ENCODE data around the gene SLBP.

SLBP gene

GRCh38 chr4:1711571-1712215, 426 bp downstream of the SLBP start:
- H3K36me3 ChIP-seq (ENCODE audit: control insufficient read depth in 4 of 4, insufficient read depth in 4 of 4, low read length in 3 of 4) = peaks cover 0 to 34% (median 8%) of the 10 kb centered on the region in 4 experiments
- H3K4me3 ChIP-seq (ENCODE audit: control insufficient read depth in 1 of 7, extremely low read depth in 1 of 7, insufficient read depth in 4 of 7, low read depth in 2 of 7, low read length in 6 of 7) = peak overlapping the region; percentile 79 to 98 (median 91)
- no peaks in the 10 kb centered on the region for H3K27me3 ChIP-seq (replicated peaks in 2 of 5; ENCODE audit: control insufficient read depth in 4 of 5, insufficient read depth in 5 of 5, low read length in 4 of 5)
- peak in 2 of 3 donors; percentile 29 to 47 for DNase-seq
- CTCF ChIA-PET = interaction anchor here (7.1 to 29.6 kb wide), 2 partner anchors 14 to 19 kb away, joined by 88 to 705 read pairs; partner anchors contain the start of genes TACC3 and TMEM129
- WGBS (ENCODE audit: insufficient coverage) = 0% methylated on average over 42 of the region's 85 CpGs
- H3K9me3 ChIP-seq (ENCODE audit: control extremely low read depth in 1 of 5, control insufficient read depth in 4 of 5, insufficient read depth in 2 of 5, low read depth in 1 of 5, low read length in 4 of 5) = no peaks in the 10 kb centered on the region
- POLR2A ChIA-PET = interaction anchor here (0.8 to 2.1 kb wide), 6 partner anchors 8 to 21 kb away, joined by 3 to 22 read pairs (median 8); partner anchors contain the start of genes TACC3 and TMEM129
- H3K4me1 ChIP-seq (ENCODE audit: control extremely low read depth in 1 of 4, control insufficient read depth in 4 of 4, insufficient read depth in 4 of 4, low read length in 3 of 4) = peaks cover 10 to 57% (median 52%) of the 10 kb centered on the region in 4 experiments
- H3K27ac ChIP-seq (ENCODE audit: insufficient read depth in 1 of 2, low read depth in 1 of 2, low read length in 2 of 2, poor library complexity in 1 of 2, severe bottlenecking in 2 of 2) = peak overlapping the region; percentile 94 to 97

- CTCF ChIA-PET = interaction anchor here (7.1 to 29.6 kb wide), 2 partner anchors 15 to 19 kb away, joined by 88 to 705 read pairs; partner anchors contain the start of genes TACC3 and TMEM129
Measured at GRCh38 chr4:1711055-1711570, 1.0 kb downstream of the SLBP start.

GRCh38 chr4:1708581-1708980, 3.5 kb downstream of the SLBP start:
- DNase-seq = no peak

More at GRCh38 chr4:1711055-1711570, 1.0 kb downstream of the SLBP start:
- Histone ChIP-seq H3K36me3 (ENCODE audit: control insufficient read depth in 4 of 4, insufficient read depth in 4 of 4, low read length in 3 of 4) (peaks cover 0 to 34% (median 9%) of the 10 kb centered on the region in 4 experiments), H3K27ac (ENCODE audit: insufficient read depth in 1 of 2, low read depth in 1 of 2, low read length in 2 of 2, poor library complexity in 1 of 2, severe bottlenecking in 2 of 2) (peak overlapping the region; percentile 94 to 97), H3K4me3 (ENCODE audit: control insufficient read depth in 1 of 7, extremely low read depth in 1 of 7, insufficient read depth in 4 of 7, low read depth in 2 of 7, low read length in 6 of 7) (peak overlapping the region; percentile 79 to 98 (median 91)), H3K9me3 (ENCODE audit: control extremely low read depth in 1 of 5, control insufficient read depth in 4 of 5, insufficient read depth in 2 of 5, low read depth in 1 of 5, low read length in 4 of 5) (no peaks in the 10 kb centered on the region), H3K27me3 (replicated peaks in 2 of 5; ENCODE audit: control insufficient read depth in 4 of 5, insufficient read depth in 5 of 5, low read length in 4 of 5) (no peaks in the 10 kb centered on the region), H3K4me1 (ENCODE audit: control extremely low read depth in 1 of 4, control insufficient read depth in 4 of 4, insufficient read depth in 4 of 4, low read length in 3 of 4) (peaks cover 10 to 51% (median 47%) of the 10 kb centered on the region in 4 experiments)
- POLR2A ChIA-PET = interaction anchor here (1.4 to 2.1 kb wide), 4 partner anchors 10 to 18 kb away, joined by 7 to 22 read pairs (median 13); partner anchors contain the start of genes TACC3 and TMEM129
- DNase-seq = peak in 1 of 3 donors; percentile 43
- WGBS (ENCODE audit: insufficient coverage) = 9% methylated on average over 18 of the region's 22 CpGs

GRCh38 chr4:1706358-1706757, 5.8 kb downstream of the SLBP start:
- 97% methylated on average over 6 of the region's 6 CpGs for WGBS (ENCODE audit: insufficient coverage)
- Histone ChIP-seq H3K4me1 (ENCODE audit: control extremely low read depth in 1 of 4, control insufficient read depth in 4 of 4, insufficient read depth in 4 of 4, low read length in 3 of 4) (peaks cover 0 to 17% (median 11%) of the 10 kb centered on the region in 4 experiments), H3K27ac (ENCODE audit: insufficient read depth in 1 of 2, low read depth in 1 of 2, low read length in 2 of 2, poor library complexity in 1 of 2, severe bottlenecking in 2 of 2) (no peak overlapping the region), H3K9me3 (ENCODE audit: control extremely low read depth in 1 of 5, control insufficient read depth in 4 of 5, insufficient read depth in 2 of 5, low read depth in 1 of 5, low read length in 4 of 5) (no peaks in the 10 kb centered on the region), H3K27me3 (replicated peaks in 2 of 5; ENCODE audit: control insufficient read depth in 4 of 5, insufficient read depth in 5 of 5, low read length in 4 of 5) (no peaks in the 10 kb centered on the region), H3K36me3 (ENCODE audit: control insufficient read depth in 4 of 4, insufficient read depth in 4 of 4, low read length in 3 of 4) (peaks cover 11 to 66% (median 41%) of the 10 kb centered on the region in 4 experiments), H3K4me3 (ENCODE audit: control insufficient read depth in 1 of 7, extremely low read depth in 1 of 7, insufficient read depth in 4 of 7, low read depth in 2 of 7, low read length in 6 of 7) (no peak overlapping the region)
- ChIA-PET CTCF (interaction anchor here (1.3 to 29.6 kb wide), 3 partner anchors 11 to 20 kb away, joined by 3 to 705 read pairs (median 67); partner anchors contain the start of genes TACC3 and TMEM129), POLR2A (no interaction called here)
- no peak for DNase-seq

More at GRCh38 chr4:1708581-1708980, 3.5 kb downstream of the SLBP start:
- Histone ChIP-seq H3K36me3 (ENCODE audit: control insufficient read depth in 4 of 4, insufficient read depth in 4 of 4, low read length in 3 of 4) (peaks cover 2 to 46% (median 22%) of the 10 kb centered on the region in 4 experiments), H3K27me3 (replicated peaks in 2 of 5; ENCODE audit: control insufficient read depth in 4 of 5, insufficient read depth in 5 of 5, low read length in 4 of 5) (no peaks in the 10 kb centered on the region), H3K4me3 (ENCODE audit: control insufficient read depth in 1 of 7, extremely low read depth in 1 of 7, insufficient read depth in 4 of 7, low read depth in 2 of 7, low read length in 6 of 7) (no peak overlapping the region), H3K27ac (ENCODE audit: insufficient read depth in 1 of 2, low read depth in 1 of 2, low read length in 2 of 2, poor library complexity in 1 of 2, severe bottlenecking in 2 of 2) (peak overlapping the region in 1 of 2 experiments; percentile 43), H3K4me1 (ENCODE audit: control extremely low read depth in 1 of 4, control insufficient read depth in 4 of 4, insufficient read depth in 4 of 4, low read length in 3 of 4) (peaks cover 0 to 26% (median 21%) of the 10 kb centered on the region in 4 experiments), H3K9me3 (ENCODE audit: control extremely low read depth in 1 of 5, control insufficient read depth in 4 of 5, insufficient read depth in 2 of 5, low read depth in 1 of 5, low read length in 4 of 5) (no peaks in the 10 kb centered on the region)
- 100% methylated on average over 1 of the region's 1 CpG for WGBS (ENCODE audit: insufficient coverage)
- CTCF ChIA-PET = interaction anchor here (0.9 to 29.6 kb wide), 5 partner anchors 9 to 29 kb away, joined by 3 to 705 read pairs (median 24); partner anchors contain the start of genes TACC3 and TMEM129
- POLR2A ChIA-PET = interaction anchor here (0.6 to 2.6 kb wide), 3 partner anchors 11 to 23 kb away, joined by 3 to 7 read pairs (median 4); no protein-coding TSS in a partner anchor

- H3K27ac ChIP-seq (ENCODE audit: insufficient read depth in 1 of 2, low read depth in 1 of 2, low read length in 2 of 2, poor library complexity in 1 of 2, severe bottlenecking in 2 of 2) = no peak overlapping the region
- 100% methylated on average over 4 of the region's 6 CpGs for WGBS (ENCODE audit: insufficient coverage)
- CTCF ChIA-PET = interaction anchor here (1.3 to 29.6 kb wide), 3 partner anchors 10 to 20 kb away, joined by 3 to 705 read pairs (median 67); partner anchors contain the start of genes TACC3 and TMEM129
- no peak for DNase-seq
- no peaks in the 10 kb centered on the region for H3K27me3 ChIP-seq (replicated peaks in 2 of 5; ENCODE audit: control insufficient read depth in 4 of 5, insufficient read depth in 5 of 5, low read length in 4 of 5)
- H3K4me3 ChIP-seq (ENCODE audit: control insufficient read depth in 1 of 7, extremely low read depth in 1 of 7, insufficient read depth in 4 of 7, low read depth in 2 of 7, low read length in 6 of 7) = no peak overlapping the region
- H3K36me3 ChIP-seq (ENCODE audit: control insufficient read depth in 4 of 4, insufficient read depth in 4 of 4, low read length in 3 of 4) = peaks cover 11 to 69% (median 44%) of the 10 kb centered on the region in 4 experiments
- H3K9me3 ChIP-seq (ENCODE audit: control extremely low read depth in 1 of 5, control insufficient read depth in 4 of 5, insufficient read depth in 2 of 5, low read depth in 1 of 5, low read length in 4 of 5) = no peaks in the 10 kb centered on the region
- POLR2A ChIA-PET = no interaction called here
- H3K4me1 ChIP-seq (ENCODE audit: control extremely low read depth in 1 of 4, control insufficient read depth in 4 of 4, insufficient read depth in 4 of 4, low read length in 3 of 4) = peaks cover 0 to 10% (median 5%) of the 10 kb centered on the region in 4 experiments
Measured at GRCh38 chr4:1705732-1706131, 6.4 kb downstream of the SLBP start.

GRCh38 chr4:1703867-1704266, 8.3 kb downstream of the SLBP start:
- H3K36me3 ChIP-seq (ENCODE audit: control insufficient read depth in 4 of 4, insufficient read depth in 4 of 4, low read length in 3 of 4) = peaks cover 13 to 77% (median 52%) of the 10 kb centered on the region in 4 experiments
- CTCF ChIA-PET = interaction anchor here (6.4 to 29.6 kb wide), 2 partner anchors 11 to 22 kb away, joined by 67 to 705 read pairs; partner anchors contain the start of genes TACC3 and TMEM129
- no peaks in the 10 kb centered on the region for H3K9me3 ChIP-seq (ENCODE audit: control extremely low read depth in 1 of 5, control insufficient read depth in 4 of 5, insufficient read depth in 2 of 5, low read depth in 1 of 5, low read length in 4 of 5)
- whole genome bisulfite sequencing (ENCODE audit: insufficient coverage) = 100% methylated on average over 1 of the region's 1 CpG
- H3K27me3 ChIP-seq (replicated peaks in 2 of 5; ENCODE audit: control insufficient read depth in 4 of 5, insufficient read depth in 5 of 5, low read length in 4 of 5) = no peaks in the 10 kb centered on the region
- no peaks in the 10 kb centered on the region for H3K4me1 ChIP-seq (ENCODE audit: control extremely low read depth in 1 of 4, control insufficient read depth in 4 of 4, insufficient read depth in 4 of 4, low read length in 3 of 4)
- DNase-seq = no peak
- no peak overlapping the region for H3K27ac ChIP-seq (ENCODE audit: insufficient read depth in 1 of 2, low read depth in 1 of 2, low read length in 2 of 2, poor library complexity in 1 of 2, severe bottlenecking in 2 of 2)
- POLR2A ChIA-PET = interaction anchor here (1.0 kb wide), 1 partner anchor 8 kb away, joined by 3 read pairs; the partner anchor contains the start of gene SLBP
- H3K4me3 ChIP-seq (ENCODE audit: control insufficient read depth in 1 of 7, extremely low read depth in 1 of 7, insufficient read depth in 4 of 7, low read depth in 2 of 7, low read length in 6 of 7) = no peak overlapping the region

Measured in common myeloid progenitor, CD34-positive (primary cell).